Measurements from ENCODE around the gene GOLGA6A.
"Not testable (repeated sequence)": the region's sequence is repeated elsewhere in the genome, so short reads cannot be mapped to it uniquely, and the experiment has no call there.

The GOLGA6A gene

DNA sequence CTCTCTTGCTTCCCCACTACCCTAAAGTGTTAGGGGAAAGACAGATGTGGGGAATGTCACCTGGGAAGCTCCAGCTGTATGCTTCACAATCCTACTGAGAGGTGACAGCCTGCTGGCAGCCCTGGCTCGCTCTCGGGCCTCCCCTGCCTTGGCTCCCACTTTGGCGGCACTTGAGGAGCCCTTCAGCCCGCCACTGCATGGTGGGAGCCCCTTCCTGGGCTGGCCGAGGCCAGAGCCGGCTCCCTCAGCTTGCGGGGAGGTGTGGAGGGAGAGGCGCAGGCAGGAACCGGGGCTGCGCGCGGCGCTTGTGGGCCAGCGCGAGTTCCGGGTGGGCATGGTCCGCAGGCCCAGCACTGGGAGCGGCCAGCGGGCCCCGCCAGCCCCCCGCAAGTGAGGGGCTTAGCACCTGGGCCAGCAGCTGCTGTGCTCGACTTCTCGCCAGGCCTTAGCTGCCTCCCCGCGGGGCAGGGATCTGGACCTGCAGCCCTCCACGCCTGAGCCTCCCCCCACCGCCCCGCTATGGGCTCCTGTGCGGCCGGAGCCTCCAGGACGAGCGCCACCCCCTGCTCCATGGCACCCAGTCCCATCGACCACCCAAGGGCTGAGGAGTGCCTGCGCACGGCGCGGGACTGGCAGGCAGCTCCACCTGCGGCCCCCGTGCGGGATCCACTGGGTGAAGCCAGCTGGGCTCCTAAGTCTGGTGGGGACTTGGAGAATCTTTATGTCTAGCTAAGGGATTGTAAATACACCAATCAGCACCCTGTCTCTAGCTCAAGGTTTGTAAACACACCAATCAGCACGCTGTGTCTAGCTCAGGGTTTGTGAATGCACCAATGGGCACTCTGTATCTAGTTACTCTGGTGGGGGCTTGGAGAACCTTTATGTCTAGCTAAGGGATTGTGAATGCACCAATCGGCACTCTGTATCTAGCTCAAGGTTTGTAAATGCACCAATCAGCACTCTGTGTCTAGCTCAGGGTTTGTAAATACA is 29.8 kb downstream of the GOLGA6A start:
- DNase-seq (ENCODE audit: low spot score): not testable (repeated sequence)

DNA sequence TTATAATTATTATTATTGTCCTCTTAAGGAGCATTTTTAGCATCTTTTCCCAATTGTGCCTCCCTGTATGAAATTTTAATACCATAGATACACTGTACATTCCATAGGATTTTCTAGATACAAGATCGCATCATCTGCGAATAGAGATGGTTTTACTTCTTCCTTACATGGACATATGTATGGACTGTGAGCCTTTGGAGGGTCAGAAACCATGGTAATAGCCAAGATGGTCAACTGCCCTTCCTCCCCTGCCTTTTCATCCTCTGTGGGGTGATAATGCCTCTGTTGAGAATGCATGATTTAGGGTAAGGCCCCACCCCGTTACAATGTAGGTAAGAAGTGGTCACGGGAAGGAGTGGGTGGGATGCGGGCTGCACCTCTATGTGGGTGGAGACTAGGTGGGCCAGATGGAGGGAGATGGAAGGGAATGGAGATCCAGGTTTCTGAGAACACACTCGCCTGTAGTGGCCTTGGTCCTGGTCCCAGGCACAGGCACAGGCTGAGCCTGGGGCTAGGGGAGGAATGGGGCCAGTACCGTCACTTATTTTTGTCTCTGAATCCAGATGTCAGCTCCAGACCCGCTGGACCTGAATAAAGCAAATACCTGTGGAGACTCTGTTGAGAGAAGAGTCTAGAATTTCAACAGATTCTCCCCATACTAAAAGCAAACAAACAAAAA is 31.7 kb downstream of the GOLGA6A start:
- DNase-seq (ENCODE audit: low spot score): peak; percentile 36

DNA sequence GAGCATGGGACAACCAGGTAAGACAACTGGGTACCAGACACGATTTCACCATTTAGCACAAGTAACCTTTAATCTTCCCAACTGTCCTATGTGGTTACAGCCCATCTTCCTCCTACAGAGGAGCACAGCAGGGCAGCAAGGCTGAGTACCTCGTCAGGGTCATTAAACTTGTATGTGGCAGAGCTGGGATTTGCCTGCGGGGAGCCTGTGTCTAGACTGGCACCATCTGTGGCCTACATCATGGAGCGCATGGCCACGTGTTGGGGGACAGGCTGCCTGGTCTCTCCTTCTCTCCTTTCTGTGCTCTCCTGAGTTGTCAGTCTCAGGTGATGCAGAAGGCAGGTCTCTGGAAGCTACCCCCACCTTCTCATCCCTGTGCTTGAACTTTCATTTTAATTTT is 32.2 kb downstream of the GOLGA6A start:
- DNase-seq (ENCODE audit: low spot score): no peak

DNA sequence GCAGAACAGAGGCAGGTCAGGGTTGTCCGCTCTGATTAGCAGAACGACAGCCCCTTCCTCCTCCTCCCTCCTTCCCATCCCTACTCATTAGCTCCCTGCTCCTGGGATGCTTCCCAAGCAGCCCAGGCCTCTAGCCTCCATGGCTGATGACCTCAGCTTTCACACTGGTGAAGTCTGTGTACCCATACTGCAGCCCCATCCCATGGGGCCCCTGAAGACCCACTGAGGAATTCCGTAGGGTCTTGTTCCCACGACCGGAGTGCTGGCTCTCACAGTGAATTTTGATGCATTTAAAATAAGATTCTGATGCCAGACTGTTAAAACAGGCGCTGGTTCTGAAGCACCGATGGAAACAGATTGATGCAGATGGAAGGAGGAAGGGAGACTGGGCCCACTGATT is 36.1 kb downstream of the GOLGA6A start:
- DNase-seq (ENCODE audit: low spot score): no peak

DNA sequence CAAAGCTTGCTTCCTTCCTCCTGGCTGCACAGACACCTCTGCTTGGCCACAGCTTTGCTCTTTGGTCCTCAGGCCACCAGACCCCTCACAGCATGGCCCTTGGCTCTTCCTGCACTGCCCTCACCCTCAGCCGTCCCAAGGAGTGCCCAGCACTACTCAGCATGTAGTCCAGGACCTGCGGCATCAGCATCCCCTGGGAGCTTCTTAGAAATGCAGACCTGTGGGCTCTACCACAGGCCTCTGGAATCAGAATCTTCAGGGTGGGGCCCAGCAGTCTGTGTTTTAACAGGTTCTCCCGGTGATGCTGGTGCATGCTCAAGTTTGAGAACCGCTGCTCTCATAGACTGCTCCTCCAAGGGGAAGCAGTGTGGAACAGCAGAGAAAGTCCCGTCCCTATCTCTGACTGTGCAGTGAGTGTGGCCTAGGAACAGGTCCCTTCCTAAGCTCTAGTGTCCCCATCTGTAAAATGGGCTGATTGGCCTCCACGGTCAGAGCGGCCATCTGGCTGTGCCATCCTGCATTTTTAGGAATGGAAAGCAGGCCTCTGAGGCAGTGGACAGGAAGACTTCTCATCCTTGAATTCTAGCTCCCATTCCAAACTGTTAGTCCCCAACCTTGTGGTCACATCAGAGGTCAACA is 36.6 kb downstream of the GOLGA6A start:
- no peak for DNase-seq (ENCODE audit: low spot score)

DNA sequence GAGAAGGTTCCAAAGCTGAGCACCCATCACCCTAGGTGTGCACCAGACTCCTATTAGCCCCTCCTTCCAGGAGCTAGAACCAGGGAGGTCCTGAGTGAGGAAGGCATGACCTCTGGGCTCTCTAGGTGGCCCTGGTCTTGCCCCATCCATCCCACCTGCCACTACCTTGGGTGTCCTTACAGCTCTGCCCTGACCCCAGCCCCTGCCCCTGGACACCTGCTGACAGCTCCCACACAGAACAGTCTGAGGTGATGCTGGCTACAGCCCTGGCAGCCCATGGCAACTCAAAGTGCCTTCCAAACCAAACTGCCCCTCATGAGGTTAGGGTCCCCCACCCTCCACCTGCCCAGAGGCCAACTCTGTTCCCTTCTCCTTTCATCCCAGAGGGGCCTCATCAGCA is 37.2 kb downstream of the GOLGA6A start:
- no peak for DNase-seq (ENCODE audit: low spot score)

DNA sequence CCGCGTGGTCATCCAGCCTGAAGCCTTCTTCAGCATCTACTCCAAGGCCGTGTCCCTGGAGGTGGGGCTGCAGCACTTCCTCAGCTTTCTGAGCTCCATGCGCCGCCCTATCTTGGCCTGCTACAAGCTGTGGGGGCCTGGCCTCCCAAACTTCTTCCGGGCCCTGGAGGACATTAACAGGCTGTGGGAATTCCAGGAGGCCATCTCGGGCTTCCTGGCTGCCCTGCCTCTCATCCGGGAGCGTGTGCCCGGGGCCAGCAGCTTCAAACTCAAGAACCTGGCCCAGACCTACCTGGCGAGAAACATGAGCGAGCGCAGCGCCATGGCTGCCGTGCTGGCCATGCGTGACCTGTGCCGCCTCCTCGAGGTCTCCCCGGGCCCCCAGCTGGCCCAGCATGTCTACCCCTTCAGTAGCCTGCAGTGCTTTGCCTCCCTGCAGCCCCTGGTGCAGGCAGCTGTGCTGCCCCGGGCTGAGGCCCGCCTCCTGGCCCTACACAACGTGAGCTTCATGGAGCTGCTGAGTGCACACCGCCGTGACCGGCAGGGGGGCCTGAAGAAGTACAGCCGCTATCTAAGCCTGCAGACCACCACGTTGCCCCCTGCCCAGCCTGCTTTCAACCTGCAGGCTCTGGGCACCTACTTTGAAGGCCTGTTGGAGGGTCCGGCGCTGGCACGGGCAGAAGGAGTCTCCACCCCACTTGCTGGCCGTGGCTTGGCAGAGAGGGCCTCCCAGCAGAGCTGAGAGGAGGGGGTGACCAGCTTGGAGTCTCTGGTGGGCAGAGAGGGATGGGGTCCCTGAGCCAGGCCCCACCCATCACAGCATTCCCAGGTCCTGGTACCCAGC is 37.9 kb downstream of the GOLGA6A start:
- DNase-seq (ENCODE audit: low spot score): no peak

DNA sequence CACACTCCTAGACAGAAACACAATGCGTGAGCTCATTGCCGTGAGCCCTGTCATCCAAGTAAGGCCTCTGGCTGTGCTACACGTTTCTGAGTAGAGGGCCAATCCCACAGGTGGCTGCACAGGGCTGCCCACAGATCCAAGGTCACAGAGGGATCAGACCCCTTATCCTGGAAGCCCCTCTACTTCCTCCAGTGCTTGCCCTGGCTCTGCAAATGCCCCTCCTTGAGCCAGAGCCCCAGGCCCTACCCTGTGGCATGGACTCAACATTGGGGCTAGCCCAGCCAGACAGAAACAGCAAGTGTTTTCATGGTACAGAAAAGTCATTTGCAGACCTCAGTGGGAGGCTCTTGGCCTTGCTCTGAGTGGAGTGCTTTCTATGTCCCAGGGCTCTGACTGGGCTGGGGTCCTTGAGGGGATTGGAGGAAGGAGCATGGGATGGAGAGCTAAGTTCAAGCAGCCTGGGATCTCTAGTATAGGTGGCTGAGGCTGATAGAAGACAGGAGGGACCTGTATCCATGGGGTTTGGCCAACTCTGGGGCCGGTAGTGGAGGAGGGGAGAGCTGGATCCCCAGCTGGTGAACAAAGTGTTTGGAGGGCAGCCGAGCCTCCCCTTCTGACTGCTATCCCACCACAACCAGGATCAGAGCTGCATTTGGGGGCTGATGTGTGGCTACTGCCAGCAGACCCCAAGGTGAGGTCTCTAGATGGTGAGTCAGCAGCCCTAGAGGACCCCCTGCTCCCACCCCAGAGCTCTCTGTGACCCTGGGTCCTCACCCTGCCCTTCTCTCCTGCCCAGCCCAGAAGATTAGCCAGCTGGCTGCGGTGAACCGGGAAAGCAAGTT is 38.7 kb downstream of the GOLGA6A start:
- no peak for DNase-seq (ENCODE audit: low spot score)

DNA sequence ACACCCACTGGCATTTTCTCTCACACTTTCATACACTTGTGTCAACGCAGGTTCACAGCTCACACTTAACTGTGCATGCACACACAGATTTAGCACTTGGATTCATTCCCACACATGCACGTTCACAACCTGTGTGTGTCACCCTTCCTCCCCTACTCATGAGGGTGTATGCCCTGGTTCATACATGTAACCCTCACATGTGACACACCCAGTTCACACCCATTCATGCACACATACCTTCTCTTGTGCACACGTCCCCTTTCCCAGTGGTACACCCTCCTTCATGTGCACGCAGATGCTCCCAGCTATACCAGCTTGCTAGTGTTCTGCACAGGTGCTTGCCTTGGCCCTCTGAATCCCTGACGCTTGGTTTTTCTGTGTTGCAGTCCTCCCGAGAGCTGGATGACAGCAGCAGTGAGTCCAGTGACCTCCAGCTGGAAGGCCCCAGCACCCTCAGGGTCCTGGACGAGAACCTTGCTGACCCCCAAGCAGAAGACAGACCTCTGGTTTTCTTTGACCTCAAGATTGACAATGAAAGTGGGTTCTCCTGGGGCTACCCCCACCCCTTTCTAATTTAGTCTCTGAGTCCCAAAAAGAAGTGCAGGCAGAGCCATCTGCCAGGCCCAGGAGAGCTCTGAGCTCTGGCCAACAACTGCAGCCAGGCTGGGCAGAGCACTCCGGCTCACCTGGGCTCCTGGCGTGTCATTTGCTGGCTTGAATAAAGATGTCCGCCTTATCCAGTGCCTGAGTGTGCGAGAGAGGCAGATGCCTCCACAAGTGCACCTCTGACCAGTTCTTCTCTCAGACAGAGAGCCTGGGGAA is 39.5 kb downstream of the GOLGA6A start:
- DNase-seq (ENCODE audit: low spot score): no peak

DNA sequence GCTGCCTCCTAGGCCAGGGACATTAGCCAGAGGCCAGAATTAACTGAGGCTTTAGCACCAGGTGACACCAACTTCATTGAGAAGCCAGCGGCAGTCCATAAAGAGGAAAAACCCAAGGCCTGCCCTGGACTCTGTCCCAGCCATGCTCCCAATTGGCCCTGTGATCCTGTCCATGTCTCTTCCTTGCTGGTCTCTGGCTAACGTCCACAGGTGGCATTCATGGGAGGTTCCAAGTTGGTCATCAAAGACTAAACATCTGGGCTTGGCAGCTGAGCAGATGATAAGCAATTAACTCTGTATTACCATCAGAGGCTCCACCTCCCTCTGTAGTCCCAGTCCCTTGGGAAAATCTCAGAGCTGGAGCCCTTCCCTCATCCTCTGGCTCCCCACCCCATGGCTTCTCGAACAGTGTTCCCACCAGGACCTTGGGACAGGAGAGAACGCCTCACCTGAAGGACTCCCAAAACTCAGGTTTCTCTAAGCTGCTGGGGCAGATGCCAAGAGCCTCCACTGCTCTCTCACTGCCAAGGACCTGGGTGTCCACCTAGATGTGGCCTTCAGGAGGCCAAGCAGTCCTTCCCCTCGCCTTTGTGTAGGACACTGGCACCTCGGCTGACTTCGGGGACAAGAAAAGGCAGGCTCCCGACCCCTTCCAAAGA is 40.4 kb downstream of the GOLGA6A start:
- no peak for DNase-seq (ENCODE audit: low spot score)

DNA sequence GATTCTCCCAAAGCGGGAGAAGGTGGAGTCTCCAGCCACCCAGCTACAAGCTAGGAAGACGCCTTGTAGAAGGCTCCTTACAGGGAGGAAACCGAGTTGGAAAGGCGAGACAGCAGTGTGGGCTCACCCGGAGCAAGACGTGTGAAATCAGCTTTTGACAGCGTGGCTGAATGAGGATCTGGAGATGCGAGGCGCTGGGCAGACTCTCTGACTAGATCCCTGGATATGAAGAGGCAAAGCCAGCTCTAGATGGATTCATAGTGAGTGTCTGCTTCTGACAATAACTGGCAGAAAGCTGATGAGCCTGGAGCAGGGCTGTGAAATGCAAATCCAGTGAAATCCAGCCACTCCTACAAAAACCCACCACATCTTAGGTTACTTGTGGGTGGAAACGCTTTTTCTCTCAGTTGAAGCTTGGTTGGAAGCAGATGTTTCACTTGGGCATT is 41.0 kb downstream of the GOLGA6A start:
- DNase-seq (ENCODE audit: low spot score): peak; percentile 33

DNA sequence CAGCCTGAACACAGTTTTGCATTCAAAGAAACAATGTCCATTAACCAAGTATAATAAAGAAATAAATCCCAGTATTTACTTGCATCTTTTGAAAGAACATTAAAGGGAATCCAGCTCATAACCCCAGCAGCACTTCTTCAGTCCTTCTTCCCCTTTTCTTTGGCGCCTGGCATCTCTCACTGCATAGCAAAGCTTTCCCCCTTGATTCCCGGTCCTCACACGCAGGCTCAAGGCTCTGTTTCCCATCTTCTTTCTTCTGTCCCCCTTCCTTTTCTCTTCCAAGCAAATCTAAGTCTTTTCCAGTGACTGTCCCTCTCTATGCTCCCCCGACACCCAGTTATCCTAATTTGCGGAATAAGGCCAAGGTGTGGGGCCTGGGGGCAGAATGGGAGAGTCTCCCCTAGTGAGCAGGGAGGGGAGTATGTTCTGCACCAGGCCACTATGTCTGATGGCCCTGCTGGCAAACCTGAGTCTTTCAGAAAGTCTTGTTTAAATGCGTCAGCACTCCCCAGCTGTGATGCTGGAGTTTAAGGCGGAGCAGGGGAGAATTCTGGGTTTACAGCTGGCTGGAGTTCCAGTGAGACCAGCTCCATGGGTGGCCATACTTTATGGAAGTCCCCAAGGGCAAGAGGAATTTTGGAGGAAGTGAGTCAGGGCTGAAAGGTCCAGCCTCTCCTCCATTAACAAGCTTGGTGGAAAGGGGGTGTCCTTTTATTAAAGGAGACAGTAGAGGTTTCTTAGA is 42.1 kb downstream of the GOLGA6A start:
- DNase-seq (ENCODE audit: low spot score): peak; percentile 97

DNA sequence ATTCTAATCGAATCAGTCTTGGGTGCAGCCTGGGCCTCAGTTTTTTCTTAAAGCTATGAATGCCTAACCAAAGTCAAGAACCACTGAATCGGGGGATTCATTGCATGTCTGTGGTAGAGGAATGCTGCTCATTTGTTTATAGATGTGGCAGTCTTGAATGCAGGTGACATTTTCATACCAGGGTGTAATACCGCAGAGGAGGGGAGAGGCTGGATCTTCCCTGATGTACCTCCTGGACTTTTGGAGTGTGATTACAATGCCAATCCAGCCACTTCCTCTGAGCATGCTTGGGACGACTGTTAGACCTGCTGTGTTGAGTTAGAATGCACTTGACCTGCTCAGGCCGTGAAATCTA is 42.7 kb downstream of the GOLGA6A start:
- DNase-seq (ENCODE audit: low spot score): no peak

DNA sequence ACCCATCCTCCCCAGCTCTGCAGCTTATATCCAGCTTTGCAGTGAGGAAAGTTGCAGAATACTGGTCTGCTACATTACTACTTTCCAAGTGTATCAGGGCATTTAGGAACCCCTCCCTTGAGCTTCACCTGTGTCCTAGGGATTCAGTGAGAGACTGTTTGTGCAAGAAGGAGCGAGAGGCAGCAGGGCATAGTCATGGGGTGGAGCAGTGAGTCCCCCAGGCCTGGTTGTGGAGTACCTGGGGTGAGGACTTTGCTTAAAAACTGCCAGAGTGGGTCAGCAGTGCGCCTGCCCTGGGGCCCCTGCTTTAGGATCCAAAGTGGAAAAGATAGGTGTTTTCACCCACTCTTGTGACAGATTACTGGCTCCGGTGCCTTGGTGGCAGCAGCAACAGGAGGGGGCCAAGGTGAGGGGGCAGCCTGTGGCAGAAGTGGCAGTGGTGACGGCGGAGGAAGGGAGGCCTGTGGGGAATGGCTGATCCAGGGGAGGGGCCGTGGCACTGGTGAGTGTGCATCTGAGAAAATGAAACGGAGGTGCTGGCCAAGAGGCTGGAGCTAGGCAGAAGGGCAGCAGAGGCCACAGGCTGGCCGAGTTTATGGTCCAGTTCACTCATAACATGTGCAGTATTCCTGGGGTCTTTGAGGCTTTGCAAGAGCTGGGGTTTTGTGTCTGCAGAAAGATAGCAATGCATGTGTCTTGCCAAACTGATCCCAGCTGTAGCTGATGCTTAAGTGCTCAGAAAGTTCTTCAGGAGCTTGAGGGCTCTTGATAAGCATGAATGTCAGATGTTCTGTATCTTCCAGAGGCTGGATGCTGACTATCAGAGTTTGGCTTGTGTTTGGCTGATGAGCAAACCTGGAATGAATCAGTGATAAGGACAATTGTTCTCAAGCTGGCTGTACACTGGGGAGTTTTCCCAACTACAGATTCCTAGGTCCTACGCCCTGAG is 43.4 kb downstream of the GOLGA6A start:
- DNase-seq (ENCODE audit: low spot score): peak; percentile 45

DNA sequence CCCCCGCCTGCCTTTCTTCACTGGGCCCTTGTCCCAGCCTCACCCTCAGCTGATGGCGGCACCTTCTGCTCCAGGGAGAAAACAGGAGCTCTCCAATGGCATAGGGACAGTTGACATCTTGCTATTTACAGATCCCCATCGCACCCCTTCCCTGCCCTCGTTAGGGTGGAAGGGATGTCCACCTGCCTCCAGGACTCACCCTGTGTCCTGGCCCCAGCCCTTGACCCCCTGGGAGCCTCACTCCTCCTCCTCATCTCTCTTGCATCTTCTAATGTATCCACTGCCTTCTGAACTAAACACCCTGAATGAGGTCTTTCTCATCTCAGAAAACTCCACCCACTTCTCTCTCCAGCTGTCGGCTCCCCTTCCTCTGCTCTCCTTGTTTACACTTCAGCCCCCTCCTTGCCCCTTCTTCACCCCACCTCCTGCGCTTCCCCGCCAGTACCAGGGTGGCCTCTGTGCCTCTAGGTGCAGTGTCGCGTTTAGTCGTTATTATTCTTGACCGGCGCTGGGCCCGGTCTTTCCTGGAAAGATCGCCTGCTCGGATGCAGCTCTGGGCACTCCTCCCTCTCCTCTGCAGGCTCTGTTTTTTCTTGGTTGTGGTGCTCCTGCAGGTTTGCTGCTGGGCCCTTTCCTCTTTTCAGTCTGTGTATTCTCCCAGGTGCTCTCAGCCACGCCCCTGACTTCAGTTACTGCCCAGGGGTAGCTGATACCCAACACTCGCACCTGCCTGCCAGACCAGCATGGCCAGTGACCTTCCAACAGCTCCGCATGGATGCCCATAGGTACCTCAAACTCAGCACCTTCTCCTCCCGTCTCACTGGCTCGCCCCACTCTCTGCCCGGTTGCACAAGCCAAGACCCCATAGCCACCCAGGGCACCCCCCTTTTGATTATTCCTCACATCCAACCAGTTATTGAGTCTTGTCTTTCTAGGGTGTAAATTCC is 44.9 kb downstream of the GOLGA6A start:
- no peak for DNase-seq (ENCODE audit: low spot score)
